Tibial nerve (tissue), 4 donors: ENCODE data around the gene BRCA2. TPM values are rescaled to one million over a fixed set of nuclear protein-coding genes. Genes with fewer than 3 reads are reported as not detected.

Source experiments
- DNase-seq, 2 donors: peaks; one replicate each; pipeline ENCODE4 v3.0.0-alpha.2; 2019; ENCODE audit warnings: low spot score in 2 of 2
- H3K27ac ChIP-seq, 4 donors: fragments of 200-600 bp; sonication (generic) in 3 of 4; one replicate each; pipeline ENCODE4 v1.5.1; 2017 to 2019; ENCODE audit warnings: mild to moderate bottlenecking in 1 of 4
- H3K27me3 ChIP-seq, 2 donors: fragments of 200-600 bp; sonication (generic) in 1 of 2; one replicate each; pipeline versions ENCODE4 v1.5.1 to v1.6.0; 2017 to 2019
- H3K36me3 ChIP-seq, 3 donors: fragments of 200-600 bp; sonication (generic); one replicate each; pipeline ENCODE4 v1.5.1; 2018 to 2019
- H3K4me1 ChIP-seq, 4 donors: fragments of 200-600 bp; sonication (generic) in 3 of 4; one replicate each; pipeline ENCODE4 v1.5.1; 2017 to 2019
- H3K4me3 ChIP-seq, 4 donors: fragments of 200-600 bp; sonication (generic) in 3 of 4; one replicate each; pipeline ENCODE4 v1.5.1; 2017 to 2019; ENCODE audit warnings: mild to moderate bottlenecking in 1 of 4, moderate library complexity in 1 of 4
- H3K9me3 ChIP-seq, 4 donors: fragments of 200-600 bp; sonication (generic) in 3 of 4; one replicate each; pipeline ENCODE4 v1.5.1; 2017 to 2019
- EP300 ChIP-seq, 2 donors: sonication (generic); formaldehyde crosslinking; IDR thresholded peaks; one replicate each; pipeline ENCODE4 v1.6.1; 2017; ENCODE audit warnings: antibody characterized with exemption in 2 of 2, mild to moderate bottlenecking in 1 of 2
- POLR2A ChIP-seq, 2 donors: fragments of 450-650 bp; IDR thresholded peaks; one replicate each; pipeline ENCODE4 v1.6.1; 2017; ENCODE audit warnings: antibody characterized with exemption in 2 of 2, mild to moderate bottlenecking in 2 of 2, moderate library complexity in 2 of 2
- WGBS, 2 donors: methylation state at CpG; one replicate each; pipeline ENCODE4 v1.1.5; 2018; 5-methylcytosine and 5-hydroxymethylcytosine counted together
- total RNA-seq, 4 donors: library from RNA; depleted of rRNA; stranded (reverse); fragments of >200 nt; gene quantifications; one replicate each; pipeline ENCODE4 v1.1.0, GENCODE V29; 2016
- TF ChIP-seq, protein P1 (sequence below), 5 experiments: fragments of 200-600 bp in 3 of 5; fragments of 450-650 bp in 2 of 5; sonication (generic) in 3 of 5; IDR thresholded peaks; one replicate each; pipeline ENCODE4 v1.5.1; 2016 to 2019; ENCODE audit warnings: antibody characterized with exemption in 5 of 5, mild to moderate bottlenecking in 3 of 5, moderate library complexity in 2 of 5

BRCA2 gene
- total RNA-seq, 4 donors from 2014 or later: 0.39 to 5.4 (median 2.1) TPM

DNA sequence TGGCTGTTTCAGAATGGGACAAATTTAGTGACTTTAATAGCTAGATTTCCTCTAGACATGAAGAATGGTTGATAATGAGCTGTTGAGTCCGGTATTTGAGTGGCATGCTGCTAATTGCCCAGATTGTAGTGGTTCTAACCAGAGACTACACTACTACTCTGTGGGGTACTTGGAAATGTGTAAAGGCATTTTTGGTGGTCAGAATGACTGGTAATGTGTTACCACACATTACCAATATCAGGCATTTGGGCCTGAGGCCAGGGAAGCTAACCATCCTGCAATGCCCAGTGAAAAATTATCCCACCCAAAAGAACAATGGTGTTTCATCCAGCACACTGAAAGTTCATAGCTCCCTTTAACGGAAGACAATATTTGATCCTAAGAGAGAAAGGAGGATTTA is 130.2 kb downstream of the BRCA2 start:
- H3K4me3 ChIP-seq: no peak overlapping the region
- H3K27me3 ChIP-seq: no peaks in the 10 kb centered on the region
- TF ChIP-seq, protein P1, sequence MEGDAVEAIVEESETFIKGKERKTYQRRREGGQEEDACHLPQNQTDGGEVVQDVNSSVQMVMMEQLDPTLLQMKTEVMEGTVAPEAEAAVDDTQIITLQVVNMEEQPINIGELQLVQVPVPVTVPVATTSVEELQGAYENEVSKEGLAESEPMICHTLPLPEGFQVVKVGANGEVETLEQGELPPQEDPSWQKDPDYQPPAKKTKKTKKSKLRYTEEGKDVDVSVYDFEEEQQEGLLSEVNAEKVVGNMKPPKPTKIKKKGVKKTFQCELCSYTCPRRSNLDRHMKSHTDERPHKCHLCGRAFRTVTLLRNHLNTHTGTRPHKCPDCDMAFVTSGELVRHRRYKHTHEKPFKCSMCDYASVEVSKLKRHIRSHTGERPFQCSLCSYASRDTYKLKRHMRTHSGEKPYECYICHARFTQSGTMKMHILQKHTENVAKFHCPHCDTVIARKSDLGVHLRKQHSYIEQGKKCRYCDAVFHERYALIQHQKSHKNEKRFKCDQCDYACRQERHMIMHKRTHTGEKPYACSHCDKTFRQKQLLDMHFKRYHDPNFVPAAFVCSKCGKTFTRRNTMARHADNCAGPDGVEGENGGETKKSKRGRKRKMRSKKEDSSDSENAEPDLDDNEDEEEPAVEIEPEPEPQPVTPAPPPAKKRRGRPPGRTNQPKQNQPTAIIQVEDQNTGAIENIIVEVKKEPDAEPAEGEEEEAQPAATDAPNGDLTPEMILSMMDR (IDR thresholded peaks at IDR 0.05): no peak
- no peak for TF ChIP-seq EP300 (IDR thresholded peaks at IDR 0.05)
- no peak for TF ChIP-seq POLR2A (IDR thresholded peaks at IDR 0.05)
- H3K4me1 ChIP-seq: no peaks in the 10 kb centered on the region
- 73 to 78% methylated on average over 2 of the region's 2 CpGs for WGBS, 2 donors
- H3K9me3 ChIP-seq: no peaks in the 10 kb centered on the region
- no peak for DNase-seq
- peaks cover 0 to 6% (median 0%) of the 10 kb centered on the region in 3 donors for H3K36me3 ChIP-seq
- no peak overlapping the region for H3K27ac ChIP-seq

DNA sequence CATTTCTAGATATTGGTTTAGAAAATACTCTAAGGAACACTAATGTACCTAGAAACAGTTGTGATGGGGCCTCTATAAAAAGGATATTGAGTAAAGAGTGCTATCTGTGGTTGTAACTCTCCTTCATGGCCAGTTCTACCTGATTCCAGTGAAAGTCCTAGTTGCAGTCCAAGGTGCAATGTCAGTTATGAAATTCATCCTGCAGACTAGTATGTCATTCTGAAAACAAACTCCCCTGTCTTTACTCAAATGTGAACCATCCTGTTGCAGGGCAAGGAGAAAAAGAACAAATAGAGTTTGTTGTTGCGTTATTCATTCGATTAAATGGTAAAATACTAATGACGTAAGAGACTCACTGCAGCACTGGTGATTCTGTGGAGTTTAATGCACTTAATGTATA is 130.9 kb downstream of the BRCA2 start:
- H3K27me3 ChIP-seq: no peaks in the 10 kb centered on the region
- no peaks in the 10 kb centered on the region for H3K4me1 ChIP-seq
- H3K36me3 ChIP-seq: peaks cover 0 to 12% (median 0%) of the 10 kb centered on the region in 3 donors
- no peak overlapping the region for H3K4me3 ChIP-seq
- WGBS, 2 donors: 94 to 95% methylated on average over 3 of the region's 3 CpGs
- no peak overlapping the region for H3K27ac ChIP-seq
- H3K9me3 ChIP-seq: no peaks in the 10 kb centered on the region
- DNase-seq: no peak
- TF ChIP-seq, protein P1 (IDR thresholded peaks at IDR 0.05): no peak
- TF ChIP-seq EP300 (IDR thresholded peaks at IDR 0.05) (no peak), POLR2A (IDR thresholded peaks at IDR 0.05) (no peak)

DNA sequence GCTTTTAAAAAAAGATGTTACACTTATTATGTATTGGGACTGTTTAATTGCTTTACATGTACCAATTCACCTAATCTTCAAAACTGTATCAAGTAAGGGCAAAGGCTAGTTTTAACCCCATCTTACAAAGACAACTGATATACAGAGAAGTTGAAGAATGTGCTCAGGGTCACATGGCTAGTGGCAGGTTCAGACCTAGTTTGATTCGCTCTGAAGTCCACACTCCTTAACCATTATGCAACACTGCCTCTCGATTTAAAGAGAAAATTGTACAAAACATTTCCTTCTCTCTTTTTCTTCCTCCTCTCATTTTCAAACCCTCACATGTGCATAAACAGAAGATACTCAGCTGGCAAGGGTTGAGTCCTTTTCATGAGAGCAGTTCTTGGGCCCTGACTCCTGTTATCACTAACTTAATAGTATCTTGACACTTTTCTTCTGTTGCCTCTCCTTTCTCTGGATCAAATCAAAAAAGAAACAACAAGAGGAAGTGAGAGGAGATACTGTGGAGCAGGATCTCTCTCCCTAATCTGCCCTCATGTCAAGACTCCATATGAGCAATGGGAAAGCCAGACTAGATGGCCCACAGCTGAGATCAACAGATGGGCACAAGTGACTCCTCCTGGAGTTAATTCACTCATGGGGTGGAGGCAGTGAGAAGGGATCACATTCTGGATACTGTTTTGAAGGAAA is 131.6 kb downstream of the BRCA2 start:
- no peaks in the 10 kb centered on the region for H3K4me1 ChIP-seq
- H3K4me3 ChIP-seq: no peak overlapping the region
- H3K27ac ChIP-seq: no peak overlapping the region
- peaks cover 0 to 6% (median 2%) of the 10 kb centered on the region in 4 donors for H3K9me3 ChIP-seq
- TF ChIP-seq POLR2A (IDR thresholded peaks at IDR 0.05) (no peak), EP300 (IDR thresholded peaks at IDR 0.05) (no peak)
- TF ChIP-seq, protein P1 (IDR thresholded peaks at IDR 0.05): no peak
- no peak for DNase-seq
- H3K27me3 ChIP-seq: no peaks in the 10 kb centered on the region
- H3K36me3 ChIP-seq: peaks cover 0 to 17% (median 0%) of the 10 kb centered on the region in 3 donors
- 72 to 76% methylated on average over 2 of the region's 2 CpGs for WGBS, 2 donors

DNA sequence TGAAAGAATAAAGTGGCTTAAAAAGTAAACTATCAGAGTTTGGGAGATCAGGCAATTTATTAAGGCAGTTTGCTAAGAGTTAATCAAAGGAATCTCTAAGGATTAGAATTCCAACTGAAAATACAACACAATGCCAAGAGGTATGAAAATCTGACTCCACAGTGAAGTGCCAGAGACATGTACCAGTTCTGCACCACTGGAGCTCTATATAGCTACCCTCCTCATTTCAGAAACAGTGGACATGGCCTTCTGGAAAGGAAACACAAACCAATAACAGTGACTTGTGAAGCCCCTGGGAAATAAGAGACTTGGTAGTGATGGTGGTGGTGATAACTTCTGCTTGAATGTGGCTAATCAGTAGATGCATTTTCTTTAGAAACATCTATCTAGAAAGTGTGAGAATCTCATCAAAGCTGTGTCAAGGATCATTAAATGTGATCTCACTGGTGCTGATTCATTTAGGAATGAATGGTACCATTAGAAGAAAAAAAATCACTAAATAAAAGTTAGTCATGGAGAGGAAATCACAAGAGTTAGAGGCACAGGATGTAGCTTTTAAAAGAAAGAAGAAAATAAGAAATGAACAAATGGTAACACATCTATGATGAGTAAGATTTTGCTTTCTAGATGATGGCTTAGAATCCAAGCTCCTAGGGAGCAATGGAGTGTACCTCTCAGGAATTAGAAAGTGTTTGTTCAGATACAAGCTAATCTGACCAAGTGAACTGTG is 132.8 kb downstream of the BRCA2 start:
- DNase-seq: no peak
- Histone ChIP-seq H3K27ac (no peak overlapping the region), H3K36me3 (peaks cover 0 to 23% (median 0%) of the 10 kb centered on the region in 3 donors), H3K27me3 (no peaks in the 10 kb centered on the region), H3K9me3 (peaks cover 0 to 10% (median 2%) of the 10 kb centered on the region in 4 donors), H3K4me3 (no peak overlapping the region), H3K4me1 (no peaks in the 10 kb centered on the region)
- TF ChIP-seq POLR2A (IDR thresholded peaks at IDR 0.05) (no peak), EP300 (IDR thresholded peaks at IDR 0.05) (no peak)
- TF ChIP-seq, protein P1 (IDR thresholded peaks at IDR 0.05): no peak

DNA sequence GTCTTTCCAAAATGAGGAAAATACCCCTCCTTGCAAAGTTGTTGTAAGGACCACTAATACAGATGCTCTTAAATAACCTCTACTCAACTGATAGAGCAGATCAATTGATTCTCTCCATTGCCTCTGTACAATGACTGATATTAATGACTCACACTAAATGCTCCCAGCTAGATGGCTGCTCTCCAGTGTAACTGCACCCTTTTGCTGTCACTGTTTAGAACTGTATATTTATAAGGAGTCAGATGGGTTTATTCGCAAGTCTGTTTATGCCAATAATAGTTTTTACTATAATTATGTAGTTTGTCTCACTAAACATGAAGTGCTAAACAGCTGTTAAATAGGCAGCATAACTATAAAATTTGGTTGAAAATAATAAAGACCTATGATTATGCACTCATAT is 133.7 kb downstream of the BRCA2 start:
- Histone ChIP-seq H3K9me3 (peaks cover 0 to 10% (median 2%) of the 10 kb centered on the region in 4 donors), H3K36me3 (peaks cover 0 to 24% (median 0%) of the 10 kb centered on the region in 3 donors), H3K27ac (no peak overlapping the region), H3K27me3 (no peaks in the 10 kb centered on the region), H3K4me3 (no peak overlapping the region), H3K4me1 (no peaks in the 10 kb centered on the region)
- WGBS, 2 donors: 97 to 100% methylated on average over 1 of the region's 1 CpG
- no peak for DNase-seq
- TF ChIP-seq EP300 (IDR thresholded peaks at IDR 0.05) (no peak), POLR2A (IDR thresholded peaks at IDR 0.05) (no peak)
- TF ChIP-seq, protein P1 (IDR thresholded peaks at IDR 0.05): no peak
